ENCODE measurements around the gene FOXO3.
"Not testable (repeated sequence)": the region's sequence is repeated elsewhere in the genome, so short reads cannot be mapped to it uniquely, and the experiment has no call there.

The FOXO3 gene

DNA sequence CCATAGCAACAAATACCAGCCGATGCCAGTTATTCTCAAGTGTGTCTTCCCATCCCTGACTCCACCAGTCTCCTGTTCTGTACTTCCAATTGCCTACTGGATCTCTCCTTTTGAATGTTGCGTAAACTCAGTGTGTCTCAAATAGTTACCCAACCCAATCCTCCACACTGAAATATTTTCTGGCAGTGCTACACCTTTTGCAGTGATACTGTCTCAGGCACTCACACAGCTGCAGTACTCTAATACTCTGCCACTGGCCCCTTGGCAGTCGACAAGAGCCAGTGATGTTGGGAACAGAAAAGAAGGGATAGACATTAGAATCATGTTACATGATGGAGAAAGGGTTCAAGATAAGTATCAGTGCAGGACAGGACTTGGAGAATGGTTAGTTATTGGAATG lies 31.8 kb upstream of the FOXO3 start:
- Histone ChIP-seq H3K9me3 (ENCODE audit: control insufficient read depth, insufficient read depth, low read length) (no peaks in the 10 kb centered on the region), H3K9me2 (replicated peaks; ENCODE audit: control insufficient read depth, low read length) (no peaks in the 10 kb centered on the region), H3K4me3 (ENCODE audit: low read length) (no peak overlapping the region), H3K79me2 (ENCODE audit: control insufficient read depth, low read length) (no peaks in the 10 kb centered on the region), H3K27me3 (ENCODE audit: control insufficient read depth, low read length) (no peaks in the 10 kb centered on the region), H3K36me3 (ENCODE audit: control insufficient read depth, low read length) (no peaks in the 10 kb centered on the region), H4K20me1 (ENCODE audit: control insufficient read depth, insufficient read depth, low read depth, low read length) (no peaks in the 10 kb centered on the region; the same call in 1 of the 2 replicates), H3F3A (ENCODE audit: control insufficient read depth, insufficient read depth) (no peaks in the 10 kb centered on the region), H3K4me2 (ENCODE audit: low read length) (no peak overlapping the region), H3K27ac (ENCODE audit: low read depth, low read length) (no peak overlapping the region), H3K4me1 (ENCODE audit: control insufficient read depth, low read length) (no peaks in the 10 kb centered on the region)
- TF ChIP-seq EZH2phosphoT487 (IDR thresholded peaks at IDR 0.05; ENCODE audit: borderline replicate concordance, low read length): no peak
- TF ChIP-seq, protein P1, sequence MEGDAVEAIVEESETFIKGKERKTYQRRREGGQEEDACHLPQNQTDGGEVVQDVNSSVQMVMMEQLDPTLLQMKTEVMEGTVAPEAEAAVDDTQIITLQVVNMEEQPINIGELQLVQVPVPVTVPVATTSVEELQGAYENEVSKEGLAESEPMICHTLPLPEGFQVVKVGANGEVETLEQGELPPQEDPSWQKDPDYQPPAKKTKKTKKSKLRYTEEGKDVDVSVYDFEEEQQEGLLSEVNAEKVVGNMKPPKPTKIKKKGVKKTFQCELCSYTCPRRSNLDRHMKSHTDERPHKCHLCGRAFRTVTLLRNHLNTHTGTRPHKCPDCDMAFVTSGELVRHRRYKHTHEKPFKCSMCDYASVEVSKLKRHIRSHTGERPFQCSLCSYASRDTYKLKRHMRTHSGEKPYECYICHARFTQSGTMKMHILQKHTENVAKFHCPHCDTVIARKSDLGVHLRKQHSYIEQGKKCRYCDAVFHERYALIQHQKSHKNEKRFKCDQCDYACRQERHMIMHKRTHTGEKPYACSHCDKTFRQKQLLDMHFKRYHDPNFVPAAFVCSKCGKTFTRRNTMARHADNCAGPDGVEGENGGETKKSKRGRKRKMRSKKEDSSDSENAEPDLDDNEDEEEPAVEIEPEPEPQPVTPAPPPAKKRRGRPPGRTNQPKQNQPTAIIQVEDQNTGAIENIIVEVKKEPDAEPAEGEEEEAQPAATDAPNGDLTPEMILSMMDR (IDR thresholded peaks at IDR 0.05; ENCODE audit: low read depth, low read length, poor library complexity, severe bottlenecking): no peak

DNA sequence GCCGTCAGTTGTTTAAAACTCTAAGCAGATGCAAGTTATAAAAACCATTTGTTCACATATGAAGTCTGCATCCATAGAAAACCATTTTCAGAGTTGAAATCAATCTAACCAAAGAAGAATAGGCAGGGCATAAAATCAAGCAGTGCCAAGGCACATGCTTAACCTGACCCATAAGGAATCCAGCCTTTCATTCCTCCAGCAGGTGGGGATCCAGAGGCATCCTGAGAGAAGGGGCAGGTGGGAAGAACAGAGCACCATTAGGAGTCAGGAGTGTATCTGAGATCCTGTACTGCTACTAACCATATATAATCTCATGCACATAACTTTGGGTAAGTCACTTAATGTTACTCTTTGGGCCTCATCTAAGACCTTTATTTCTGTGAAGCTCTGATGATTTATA lies 29.4 kb upstream of the FOXO3 start:
- Histone ChIP-seq H4K20me1 (ENCODE audit: control insufficient read depth, insufficient read depth, low read depth, low read length) (no peaks in the 10 kb centered on the region; the same call in 1 of the 2 replicates), H3K4me3 (ENCODE audit: low read length) (no peak overlapping the region), H3K9me3 (ENCODE audit: control insufficient read depth, insufficient read depth, low read length) (no peaks in the 10 kb centered on the region), H3K4me1 (ENCODE audit: control insufficient read depth, low read length) (no peaks in the 10 kb centered on the region), H3K36me3 (ENCODE audit: control insufficient read depth, low read length) (no peaks in the 10 kb centered on the region), H3F3A (ENCODE audit: control insufficient read depth, insufficient read depth) (no peaks in the 10 kb centered on the region), H3K4me2 (ENCODE audit: low read length) (no peak overlapping the region), H3K79me2 (ENCODE audit: control insufficient read depth, low read length) (no peaks in the 10 kb centered on the region), H3K27me3 (ENCODE audit: control insufficient read depth, low read length) (no peaks in the 10 kb centered on the region), H3K9me2 (replicated peaks; ENCODE audit: control insufficient read depth, low read length) (no peaks in the 10 kb centered on the region), H3K27ac (ENCODE audit: low read depth, low read length) (no peak overlapping the region)
- TF ChIP-seq, protein P1 (IDR thresholded peaks at IDR 0.05; ENCODE audit: low read depth, low read length, poor library complexity, severe bottlenecking): no peak
- TF ChIP-seq EZH2phosphoT487 (IDR thresholded peaks at IDR 0.05; ENCODE audit: borderline replicate concordance, low read length): no peak

DNA sequence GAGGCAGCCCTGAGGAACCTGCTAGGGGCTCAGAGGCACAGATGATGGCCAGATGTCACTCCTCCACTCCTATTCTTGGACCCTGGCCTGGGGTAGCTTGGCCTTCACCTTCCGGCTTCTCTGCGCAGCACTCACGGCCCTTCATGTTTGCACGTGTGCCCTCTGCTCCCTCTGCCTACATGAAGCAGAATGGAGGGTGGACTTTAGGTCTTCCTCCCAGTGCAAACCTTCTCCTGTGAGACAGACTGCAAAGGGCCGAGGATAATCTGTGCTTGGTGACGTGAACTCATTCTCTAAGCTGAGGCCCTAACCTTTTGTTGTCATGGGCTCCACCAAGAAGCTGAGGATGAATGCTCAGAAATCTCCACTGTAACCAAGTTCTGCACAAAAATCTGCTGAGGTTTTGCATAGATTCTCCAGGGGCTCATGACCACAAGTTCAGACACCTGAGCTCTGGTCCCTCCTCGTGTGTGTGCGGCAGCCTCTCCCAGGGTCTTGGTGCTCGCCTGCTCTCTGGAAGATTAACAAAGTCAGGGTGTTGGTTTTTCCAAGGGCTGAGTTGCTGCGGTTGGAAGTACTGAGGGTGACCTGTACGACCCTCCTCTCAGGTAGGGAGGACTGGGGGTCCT lies 25.5 kb upstream of the FOXO3 start:
- Histone ChIP-seq H3K27ac (ENCODE audit: low read depth, low read length) (no peak overlapping the region), H4K20me1 (ENCODE audit: control insufficient read depth, insufficient read depth, low read depth, low read length) (no peaks in the 10 kb centered on the region), H3K36me3 (ENCODE audit: control insufficient read depth, low read length) (no peaks in the 10 kb centered on the region), H3F3A (ENCODE audit: control insufficient read depth, insufficient read depth) (no peaks in the 10 kb centered on the region), H3K4me2 (ENCODE audit: low read length) (no peak overlapping the region), H3K9me3 (ENCODE audit: control insufficient read depth, insufficient read depth, low read length) (no peaks in the 10 kb centered on the region; the same call in 1 of the 2 replicates), H3K9me2 (replicated peaks; ENCODE audit: control insufficient read depth, low read length) (no peaks in the 10 kb centered on the region), H3K4me1 (ENCODE audit: control insufficient read depth, low read length) (no peaks in the 10 kb centered on the region), H3K27me3 (ENCODE audit: control insufficient read depth, low read length) (no peaks in the 10 kb centered on the region), H3K79me2 (ENCODE audit: control insufficient read depth, low read length) (no peaks in the 10 kb centered on the region), H3K4me3 (ENCODE audit: low read length) (no peak overlapping the region)
- TF ChIP-seq EZH2phosphoT487 (IDR thresholded peaks at IDR 0.05; ENCODE audit: borderline replicate concordance, low read length): no peak
- TF ChIP-seq, protein P1 (IDR thresholded peaks at IDR 0.05; ENCODE audit: low read depth, low read length, poor library complexity, severe bottlenecking): no peak

DNA sequence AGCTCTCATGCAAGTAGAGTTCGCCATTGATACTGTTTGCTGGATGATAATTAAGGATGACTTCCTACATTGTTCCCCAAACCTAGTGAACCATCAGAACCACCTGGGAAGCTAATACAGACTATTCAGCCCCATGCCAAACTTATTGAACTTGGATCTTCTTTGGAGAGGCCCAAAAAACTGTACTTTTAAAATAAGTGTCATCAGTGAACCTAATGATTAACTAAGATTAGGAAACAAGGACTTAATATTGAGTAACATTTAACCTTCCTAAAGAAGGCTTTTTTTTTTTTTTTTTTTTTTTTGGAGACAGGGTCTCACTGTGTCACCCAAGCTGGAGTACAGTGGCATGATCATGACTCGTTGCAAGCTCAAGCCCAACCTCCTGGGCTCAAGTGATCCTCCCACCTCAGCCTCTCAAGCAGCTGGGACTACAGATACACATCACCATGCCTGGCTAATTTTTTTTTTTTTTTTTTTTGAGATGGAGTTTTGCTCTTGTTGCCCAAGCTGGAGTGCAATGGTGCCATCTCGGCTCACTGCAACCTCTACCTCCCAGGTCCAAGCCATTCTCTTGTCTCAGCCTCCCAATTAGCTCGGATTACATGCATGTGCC lies 24.7 kb upstream of the FOXO3 start:
- H3K9me3 ChIP-seq (ENCODE audit: control insufficient read depth, insufficient read depth, low read length); H3K4me1 ChIP-seq (ENCODE audit: control insufficient read depth, low read length); H3F3A ChIP-seq (ENCODE audit: control insufficient read depth, insufficient read depth); H3K4me3 ChIP-seq (ENCODE audit: low read length); H3K27me3 ChIP-seq (ENCODE audit: control insufficient read depth, low read length); H3K9me2 ChIP-seq (replicated peaks; ENCODE audit: control insufficient read depth, low read length); H3K4me2 ChIP-seq (ENCODE audit: low read length); H3K27ac ChIP-seq (ENCODE audit: low read depth, low read length); H4K20me1 ChIP-seq (ENCODE audit: control insufficient read depth, insufficient read depth, low read depth, low read length); H3K36me3 ChIP-seq (ENCODE audit: control insufficient read depth, low read length); H3K79me2 ChIP-seq (ENCODE audit: control insufficient read depth, low read length): not testable (repeated sequence)

All from DOHH2 (cell line).